H1 (cell line): ENCODE data around the gene RAB11FIP5. TPM values are rescaled to one million over a fixed set of nuclear protein-coding genes. Genes with fewer than 3 reads are reported as not detected.
"Not testable (repeated sequence)": the region's sequence is repeated elsewhere in the genome, so short reads cannot be mapped to it uniquely, and the experiment has no call there.

ENCODE experiments used
- CTCF ChIA-PET: fragments of 300-600 bp; sonication (Branson Sonifier 250); formaldehyde crosslinking; loops from one replicate; lab custom pipeline; 2021; ENCODE audit not compliant: partially characterized antibody; lab: Charles Lee
- POLR2A ChIA-PET: fragments of 300-600 bp; sonication (Branson Sonifier 250); formaldehyde crosslinking; loops from one replicate; lab custom pipeline; 2021; ENCODE audit warnings: inconsistent platforms; ENCODE audit not compliant: partially characterized antibody; lab: Charles Lee
- DNase-seq, 2 experiments: peaks; one replicate each; pipeline versions ENCODE4 v3.0.0 to v3.0.0-alpha.2; 2010 to 2022; ENCODE audit warnings: low spot score in 2 of 2, low read depth in 1 of 2, mixed read lengths in 1 of 2
- FAIRE-seq: peaks from 2 replicates; lab custom pipeline; 2011; peaks lifted over from hg19 to GRCh38; lab: Jason Lieb, UNC
- H2AFZ ChIP-seq: 2 replicates; pipeline ENCODE4 v1.8.1; 2012; ENCODE audit warnings: low read length, inconsistent platforms
- H2AK5ac ChIP-seq: 2 replicates; pipeline ENCODE4 v1.6.1; 2013; ENCODE audit warnings: low read depth, low read length
- H2BK120ac ChIP-seq: replicated peaks from 2 replicates; pipeline ENCODE3; 2013; ENCODE audit warnings: low read depth, low read length, inconsistent platforms
- H2BK12ac ChIP-seq: 2 replicates; pipeline ENCODE4 v1.6.1; 2013; ENCODE audit warnings: low read depth, low read length
- H2BK15ac ChIP-seq: 2 replicates; pipeline ENCODE4 v1.6.1; 2013; ENCODE audit warnings: low read length
- H2BK20ac ChIP-seq: 2 replicates; pipeline ENCODE4 v1.6.1; 2013; ENCODE audit warnings: low read length
- H2BK5ac ChIP-seq: 2 replicates; pipeline ENCODE4 v1.6.1; 2013; ENCODE audit warnings: low read depth, low read length
- H3K14ac ChIP-seq: 2 replicates; pipeline ENCODE4 v1.6.1; 2013; ENCODE audit warnings: inconsistent platforms; ENCODE audit not compliant: insufficient read length
- H3K18ac ChIP-seq: 2 replicates; pipeline ENCODE4 v1.6.1; 2013; ENCODE audit warnings: low read length; ENCODE audit errors: extremely low read depth
- H3K23ac ChIP-seq: 2 replicates; pipeline ENCODE4 v1.6.1; 2013; ENCODE audit warnings: inconsistent platforms; ENCODE audit not compliant: insufficient read length
- H3K23me2 ChIP-seq: 2 replicates; pipeline ENCODE4 v1.6.1; 2013; ENCODE audit warnings: low read depth, low read length
- H3K27ac ChIP-seq: 2 replicates; pipeline ENCODE4 v1.6.1; 2011; ENCODE audit warnings: low read depth, low read length, inconsistent platforms
- H3K27me3 ChIP-seq, 4 experiments: replicated peaks in 1 of 4; 1 replicate in 1 of 4; 2 replicates in 3 of 4; pipeline versions ENCODE4 v1.6.1 to v1.8.1; 2011 to 2013; ENCODE audit warnings: low read length in 3 of 4, mild to moderate bottlenecking in 3 of 4, inconsistent platforms in 2 of 4, mixed read lengths in 2 of 4, moderate library complexity in 1 of 4; ENCODE audit not compliant: control insufficient read depth in 3 of 4, insufficient read depth in 3 of 4; ENCODE audit errors: extremely low read depth in 1 of 4
- H3K36me3 ChIP-seq, 4 experiments: 2 replicates each; pipeline versions ENCODE4 v1.6.1 to v1.8.1; 2011 to 2013; ENCODE audit warnings: mild to moderate bottlenecking in 4 of 4, low read length in 3 of 4, moderate library complexity in 2 of 4, control low read depth in 1 of 4, inconsistent platforms in 1 of 4; ENCODE audit not compliant: insufficient read depth in 4 of 4, control insufficient read depth in 2 of 4
- H3K4ac ChIP-seq: replicated peaks from 2 replicates; pipeline ENCODE3; 2013; ENCODE audit warnings: low read length, low read depth, mixed read lengths, inconsistent platforms; ENCODE audit not compliant: insufficient read length
- H3K4me1 ChIP-seq, 4 experiments: replicated peaks in 1 of 4; 1 replicate in 1 of 4; 2 replicates in 3 of 4; pipeline versions ENCODE4 v1.6.1 to v1.8.1; 2011 to 2013; ENCODE audit warnings: low read length in 3 of 4, inconsistent platforms in 2 of 4, mixed read lengths in 1 of 4; ENCODE audit not compliant: insufficient read depth in 4 of 4, control insufficient read depth in 3 of 4
- H3K4me2 ChIP-seq, 2 experiments: 2 replicates each; pipeline versions ENCODE4 v1.6.1 to v1.8.1; 2011 to 2013; ENCODE audit warnings: low read depth in 2 of 2, low read length in 2 of 2, control low read depth in 1 of 2, inconsistent platforms in 1 of 2, mild to moderate bottlenecking in 1 of 2; ENCODE audit not compliant: insufficient read depth in 1 of 2
- H3K4me3 ChIP-seq, 4 experiments: fragments of 200-600, 300-600 bp in 1 of 4; sonication (generic), shearing (Covaris generic), sonication (Bioruptor Twin) in 1 of 4; 2 replicates each; pipeline versions ENCODE4 v1.5.1 to v1.8.1; 2011 to 2016; ENCODE audit warnings: low read length in 4 of 4, low read depth in 3 of 4, control low read depth in 2 of 4, inconsistent platforms in 2 of 4, mild to moderate bottlenecking in 2 of 4, mixed read lengths in 1 of 4, moderate library complexity in 1 of 4; ENCODE audit not compliant: insufficient read depth in 2 of 4; ENCODE audit errors: extremely low read depth in 1 of 4
- H3K56ac ChIP-seq: replicated peaks from 2 replicates; pipeline ENCODE3; 2013; ENCODE audit warnings: low read depth, mild to moderate bottlenecking, mixed read lengths, low read length, inconsistent platforms; ENCODE audit not compliant: insufficient read length
- H3K79me1 ChIP-seq: 2 replicates; pipeline ENCODE4 v1.6.1; 2013; ENCODE audit warnings: low read depth, low read length, control low read depth
- H3K79me2 ChIP-seq, 2 experiments: 2 replicates each; pipeline versions ENCODE4 v1.6.1 to v1.8.1; 2012 to 2013; ENCODE audit warnings: low read length in 2 of 2, mild to moderate bottlenecking in 2 of 2, inconsistent platforms in 1 of 2; ENCODE audit not compliant: insufficient read depth in 2 of 2, control insufficient read depth in 1 of 2
- H3K9ac ChIP-seq, 4 experiments: replicated peaks in 1 of 4; 1 replicate in 1 of 4; 2 replicates in 3 of 4; pipeline versions ENCODE4 v1.6.1 to v1.8.1; 2011 to 2013; ENCODE audit warnings: low read depth in 3 of 4, low read length in 3 of 4, control low read depth in 2 of 4, mild to moderate bottlenecking in 2 of 4, moderate library complexity in 2 of 4, inconsistent platforms in 1 of 4; ENCODE audit errors: extremely low read depth in 1 of 4
- H3K9me3 ChIP-seq, 2 experiments: 2 replicates each; pipeline versions ENCODE4 v1.6.1 to v1.8.1; 2012 to 2013; ENCODE audit warnings: mild to moderate bottlenecking in 2 of 2, moderate library complexity in 2 of 2, control low read depth in 1 of 2, inconsistent platforms in 1 of 2, low read depth in 1 of 2, low read length in 1 of 2, mixed read lengths in 1 of 2; ENCODE audit not compliant: insufficient read depth in 2 of 2
- H4K20me1 ChIP-seq, 2 experiments: replicated peaks in 1 of 2; 2 replicates each; pipeline versions ENCODE3 to v1.8.1; 2011 to 2013; ENCODE audit warnings: inconsistent platforms in 2 of 2, low read length in 2 of 2, mild to moderate bottlenecking in 1 of 2; ENCODE audit not compliant: insufficient read depth in 2 of 2, control insufficient read depth in 1 of 2
- H4K5ac ChIP-seq: 2 replicates; pipeline ENCODE4 v1.6.1; 2013; ENCODE audit warnings: low read length, low read depth, mixed read lengths, inconsistent platforms; ENCODE audit not compliant: insufficient read length
- H4K8ac ChIP-seq: 2 replicates; pipeline ENCODE4 v1.8.0; 2013; ENCODE audit warnings: mild to moderate bottlenecking, moderate library complexity, low read length, inconsistent platforms; ENCODE audit not compliant: insufficient read depth; ENCODE audit errors: extremely low read depth
- H4K91ac ChIP-seq: replicated peaks from 2 replicates; pipeline ENCODE3; 2013; ENCODE audit warnings: low read length, mixed read lengths, inconsistent platforms; ENCODE audit not compliant: insufficient read length
- GTF2F1 ChIP-seq: IDR thresholded peaks from 2 replicates; pipeline ENCODE4 v1.6.1; 2012; ENCODE audit warnings: low read depth, low read length, improper control_type of control experiment, borderline replicate concordance
- WGBS, 2 experiments: shearing (Covaris generic) in 1 of 2; methylation state at CpG; one replicate each; pipeline versions ENCODE4 v1.1.6 to v1.1.7; 2013 to 2015; ENCODE audit warnings: low lambda C conversion rate in 2 of 2, mixed read lengths in 2 of 2, inconsistent platforms in 1 of 2, low coverage in 1 of 2, missing lambda C conversion rate in 1 of 2; ENCODE audit not compliant: insufficient replicate concordance in 2 of 2, insufficient coverage in 1 of 2, insufficient read length in 1 of 2; ENCODE audit errors: extremely low coverage in 1 of 2, missing lambda C conversion rate in 1 of 2; 5-methylcytosine and 5-hydroxymethylcytosine counted together
- polyA plus RNA-seq, 7 experiments: library from polyadenylated mRNA; depleted of rRNA in 3 of 7; stranded (reverse) in 5 of 7; unstranded in 2 of 7; fragments of >200 nt in 5 of 7; fragments of 200-250 nt in 2 of 7; gene quantifications; 1 replicate in 5 of 7; 2 replicates in 1 of 7; 4 replicates in 1 of 7; pipeline versions ENCODE4 v1.2.1 to v1.2.3, GENCODE V29; 2011 to 2013; ENCODE audit warnings: missing spikeins in 2 of 7, mixed read lengths in 2 of 7
- total RNA-seq: library from RNA; stranded (reverse); fragmentation: NEBNext Ultra II Directional; extraction: Animal tissue kit (Norgen Biotek cat#: 25700); gene quantifications from 2 replicates; pipeline ENCODE4 v1.2.1, GENCODE V29; 2021

RAB11FIP5 gene
- total and polyA plus RNA-seq, 2 of the 8 experiments (the other 6 are each of a cell fraction or from before 2014, with no cell fraction given) = 6.3 to 17.0 TPM

DNA sequence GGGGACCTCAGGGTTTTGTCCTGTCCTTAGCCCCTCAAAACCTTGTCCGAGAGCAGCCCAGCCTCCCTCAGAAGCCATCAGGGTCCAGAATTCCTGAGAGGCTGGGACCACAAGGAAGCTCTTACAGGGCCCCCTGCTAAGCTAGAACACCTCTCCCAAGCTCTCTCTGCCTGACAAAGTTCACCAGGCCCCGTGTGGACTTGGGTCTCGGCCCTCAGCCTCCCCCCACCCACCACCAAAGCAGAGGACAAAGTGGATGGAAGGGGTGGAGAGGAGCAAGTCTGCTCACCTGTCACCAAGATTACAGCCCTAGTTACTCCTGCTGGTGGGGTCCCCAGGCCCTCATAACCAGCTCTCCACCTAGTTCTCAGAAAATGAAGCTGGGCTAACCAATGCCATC is 16.8 kb downstream of the RAB11FIP5 start (continued):
- no peak for TF ChIP-seq GTF2F1

DNA sequence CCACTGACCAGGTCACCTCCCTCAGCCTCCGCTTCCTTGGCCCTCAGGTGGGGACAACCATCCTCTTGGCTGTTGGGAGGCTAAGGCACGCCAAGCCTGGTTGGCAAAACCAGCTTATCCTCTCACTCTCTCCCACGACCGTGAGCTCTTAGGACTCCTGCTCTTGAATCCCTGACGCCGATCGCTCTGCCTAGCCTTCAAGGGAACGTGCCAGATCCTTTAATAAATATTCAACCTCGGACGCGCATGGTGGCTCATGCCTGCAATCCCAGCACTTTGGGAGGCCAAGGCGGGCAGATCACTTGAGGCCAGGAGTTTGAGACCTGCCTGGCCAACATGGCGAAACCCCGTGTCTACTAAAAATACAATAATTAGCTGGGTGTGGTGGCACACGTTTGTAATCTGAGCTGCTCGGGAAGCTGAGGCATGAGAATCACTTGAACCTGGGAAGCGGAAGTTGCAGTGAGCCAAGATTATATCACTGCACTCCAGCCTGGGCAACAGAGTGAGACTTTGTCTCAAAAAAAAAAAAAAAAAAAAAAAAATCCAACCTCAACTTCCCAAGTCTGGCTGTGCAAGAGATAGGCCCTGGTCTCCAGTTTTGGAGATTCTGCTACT is 19.0 kb downstream of the RAB11FIP5 start:
- H3K14ac ChIP-seq, H3K4me1 ChIP-seq, H3K4ac ChIP-seq, H3K18ac ChIP-seq, H3K56ac ChIP-seq, H2BK5ac ChIP-seq, H3K9ac ChIP-seq, H4K20me1 ChIP-seq, H2BK12ac ChIP-seq, DNase-seq, H4K5ac ChIP-seq, H3K27me3 ChIP-seq, H3K9me3 ChIP-seq, H4K8ac ChIP-seq, H3K23me2 ChIP-seq, H3K27ac ChIP-seq, H2BK20ac ChIP-seq, H3K4me2 ChIP-seq, H3K36me3 ChIP-seq, H3K23ac ChIP-seq, H2BK120ac ChIP-seq, FAIRE-seq, H3K79me2 ChIP-seq, H3K4me3 ChIP-seq, H4K91ac ChIP-seq, H2AFZ ChIP-seq: not testable (repeated sequence)
- 89% methylated on average over 17 of the region's 17 CpGs; no CpG with 5 or more reads in 1 of the 2 experiments for WGBS, 2 experiments
- Histone ChIP-seq H2AK5ac (0 out of 2 replicates have a peak overlapping the region, but pooled peaks have one; percentile 75), H2BK15ac (0 out of 2 replicates have a peak overlapping the region, but pooled peaks have one; percentile 72), H3K79me1 (peaks cover 11% of the 10 kb centered on the region)
- ChIA-PET CTCF (interaction anchor here (0.7 to 6.2 kb wide), 12 partner anchors 8 to 147 kb away, joined by 3 to 55 read pairs (median 4); no protein-coding TSS in a partner anchor), POLR2A (interaction anchor here (0.6 to 2.2 kb wide), 4 partner anchors 11 to 200 kb away, joined by 3 to 17 read pairs (median 4); partner anchors contain the start of gene RAB11FIP5)
